HFFc6 (cell line): ENCODE measurements around the gene EVI5. TPM values are rescaled to one million over a fixed set of nuclear protein-coding genes. Genes with fewer than 3 reads are reported as not detected.

Experiments
- DNase-seq: peaks from one replicate; pipeline ENCODE4 v3.0.0-alpha.2; 2018
- H3K27ac Mint-ChIP-seq: 2 replicates; pipeline ENCODE4 v1.8.0; 2020; ENCODE audit warnings: mild to moderate bottlenecking, mixed read lengths
- H3K27me3 Mint-ChIP-seq: 2 replicates; pipeline ENCODE4 v1.8.0; 2021; ENCODE audit warnings: mild to moderate bottlenecking, moderate library complexity, mixed read lengths; ENCODE audit not compliant: insufficient read depth
- H3K36me3 Mint-ChIP-seq: 2 replicates; pipeline ENCODE4 v1.8.0; 2021; ENCODE audit warnings: low read depth, mixed read lengths
- H3K4me1 Mint-ChIP-seq: 2 replicates; pipeline ENCODE4 v1.8.0; 2020; ENCODE audit warnings: low read depth, mixed read lengths
- H3K4me3 Mint-ChIP-seq: 2 replicates; pipeline ENCODE4 v1.8.0; 2020; ENCODE audit warnings: mild to moderate bottlenecking, moderate library complexity, mixed read lengths
- H3K9me3 Mint-ChIP-seq: 2 replicates; pipeline ENCODE4 v1.8.0; 2020; ENCODE audit warnings: mild to moderate bottlenecking, mixed read lengths
- CTCF ChIP-seq: fragments of 200-600 bp; sonication (generic); IDR thresholded peaks from 2 replicates; pipeline ENCODE4 v1.5.0; 2021; ENCODE audit warnings: antibody characterized with exemption, mild to moderate bottlenecking
- total RNA-seq, 6 experiments: library from RNA; stranded (reverse); fragmentation: NEBNext Ultra II Directional; extraction: Animal tissue kit (Norgen Biotek cat#: 25700); gene quantifications; 2 replicates in 1 of 6; 3 replicates in 5 of 6; pipeline ENCODE4 v1.2.3, GENCODE V29; 2021

Gene EVI5
- total RNA-seq, 6 experiments from 2014 or later: 31.7 to 43.7 (median 34.0) TPM

GRCh38 chr1:92713939-92714338, 71.0 kb downstream of the EVI5 start:
- H3K27ac Mint-ChIP-seq: no peak overlapping the region
- no peaks in the 10 kb centered on the region for H3K9me3 Mint-ChIP-seq
- H3K27me3 Mint-ChIP-seq: no peaks in the 10 kb centered on the region
- H3K36me3 Mint-ChIP-seq: peaks cover 5% of the 10 kb centered on the region
- DNase-seq: no peak
- TF ChIP-seq CTCF: no peak
- no peak overlapping the region for H3K4me3 Mint-ChIP-seq
- peaks cover 12% of the 10 kb centered on the region for H3K4me1 Mint-ChIP-seq

- Mint-ChIP-seq H3K4me1 (peaks cover 23% of the 10 kb centered on the region), H3K9me3 (no peaks in the 10 kb centered on the region), H3K27ac (no peak overlapping the region), H3K4me3 (no peak overlapping the region), H3K36me3 (peaks cover 5% of the 10 kb centered on the region), H3K27me3 (no peaks in the 10 kb centered on the region)
- no peak for TF ChIP-seq CTCF
- no peak for DNase-seq
Measured at GRCh38 chr1:92711473-92712165, 73.3 kb downstream of the EVI5 start.

- Mint-ChIP-seq H3K4me3 (no peak overlapping the region), H3K27ac (no peak overlapping the region), H3K36me3 (no peaks in the 10 kb centered on the region), H3K9me3 (no peaks in the 10 kb centered on the region), H3K4me1 (peaks cover 29% of the 10 kb centered on the region), H3K27me3 (no peaks in the 10 kb centered on the region)
- no peak for TF ChIP-seq CTCF
- DNase-seq: peak; percentile 65
Measured at GRCh38 chr1:92709738-92710137, 75.2 kb downstream of the EVI5 start.

- Mint-ChIP-seq H3K9me3 (no peaks in the 10 kb centered on the region), H3K27me3 (0 out of 2 replicates have a peak, but pooled peaks cover 1% of the 10 kb centered on the region), H3K4me3 (no peak overlapping the region), H3K4me1 (peaks cover 29% of the 10 kb centered on the region), H3K36me3 (no peaks in the 10 kb centered on the region), H3K27ac (no peak overlapping the region)
- TF ChIP-seq CTCF: no peak
- no peak for DNase-seq
Measured at GRCh38 chr1:92708368-92708950, 76.4 kb downstream of the EVI5 start.

GRCh38 chr1:92707709-92708108, 77.2 kb downstream of the EVI5 start:
- H3K4me3 Mint-ChIP-seq: no peak overlapping the region
- DNase-seq: no peak
- no peaks in the 10 kb centered on the region for H3K36me3 Mint-ChIP-seq
- no peak for TF ChIP-seq CTCF
- peaks cover 29% of the 10 kb centered on the region for H3K4me1 Mint-ChIP-seq
- 0 out of 2 replicates have a peak, but pooled peaks cover 1% of the 10 kb centered on the region for H3K27me3 Mint-ChIP-seq
- H3K9me3 Mint-ChIP-seq: no peaks in the 10 kb centered on the region
- no peak overlapping the region for H3K27ac Mint-ChIP-seq
